K562 (cell line): Measurements from ENCODE around the gene CEMIP. TPM values are rescaled to one million over a fixed set of nuclear protein-coding genes. Genes with fewer than 3 reads are reported as not detected.

Experiments used
- BRF1 ChIP-seq: IDR thresholded peaks from 3 replicates; pipeline ENCODE4 v1.6.1; 2011; ENCODE audit warnings: borderline replicate concordance, mild to moderate bottlenecking; ENCODE audit not compliant: insufficient read length; ENCODE audit errors: extremely low read depth
- CREM ChIP-seq: IDR thresholded peaks from 2 replicates; pipeline ENCODE4 v1.6.1; 2014; ENCODE audit warnings: antibody characterized with exemption, low read depth
- ETS1 ChIP-seq: conservative IDR thresholded peaks from 2 replicates; pipeline ENCODE4 v1.6.1; 2011; ENCODE audit warnings: low read depth, mild to moderate bottlenecking, low read length; ENCODE audit not compliant: control insufficient read depth
- MCM3 ChIP-seq: fragments of 450-650 bp; IDR thresholded peaks from 2 replicates; pipeline ENCODE4 v1.6.1; 2016
- NFATC3 ChIP-seq: fragments of 450-650 bp; IDR thresholded peaks from 2 replicates; pipeline ENCODE4 v1.6.1; 2017; ENCODE audit warnings: mild to moderate bottlenecking
- NRF1 ChIP-seq, 2 experiments: fragments of 450-650 bp; IDR thresholded peaks in 1 of 2; conservative IDR thresholded peaks in 1 of 2; 2 replicates each; pipeline ENCODE4 v1.6.1; 2014; ENCODE audit warnings: mild to moderate bottlenecking in 2 of 2
- PHB ChIP-seq: fragments of 250-450 bp; sonication (Bioruptor Pico); IDR thresholded peaks from 2 replicates; pipeline ENCODE4 v1.5.0; 2021
- PHF20 ChIP-seq: fragments of 450-650 bp; IDR thresholded peaks from 2 replicates; pipeline ENCODE4 v1.6.1; 2018; ENCODE audit not compliant: partially characterized antibody
- PHF8 ChIP-seq: fragments of 200-600 bp; sonication (generic); IDR thresholded peaks from 2 replicates; pipeline ENCODE4 v1.6.1; 2012; ENCODE audit warnings: mixed run types, mild to moderate bottlenecking, inconsistent platforms, low read length, moderate library complexity, borderline replicate concordance
- SIN3B ChIP-seq: fragments of 450-650 bp; IDR thresholded peaks from 2 replicates; pipeline ENCODE4 v1.6.1; 2017; ENCODE audit warnings: low read depth, mild to moderate bottlenecking, moderate library complexity
- SMAD4 ChIP-seq: fragments of 250-450 bp; sonication (Bioruptor Pico); conservative IDR thresholded peaks from 2 replicates; pipeline ENCODE4 v1.8.0; 2021; ENCODE audit warnings: inconsistent platforms, mild to moderate bottlenecking, moderate library complexity
- SMARCA4 ChIP-seq: fragments of 450-650 bp; IDR thresholded peaks from 2 replicates; pipeline ENCODE4 v1.6.1; 2016
- YY1 ChIP-seq, 3 experiments: IDR thresholded peaks; 2 replicates each; pipeline ENCODE4 v1.6.1; 2011; ENCODE audit warnings: low read length in 2 of 3, mild to moderate bottlenecking in 2 of 3, moderate library complexity in 2 of 3, borderline replicate concordance in 1 of 3, control low read depth in 1 of 3, low read depth in 1 of 3; ENCODE audit not compliant: insufficient read depth in 3 of 3, insufficient replicate concordance in 2 of 3, control insufficient read depth in 1 of 3, insufficient read length in 1 of 3; ENCODE audit errors: extremely low read depth in 1 of 3
- ZNF282 ChIP-seq: sonication (generic); formaldehyde crosslinking; IDR thresholded peaks from 2 replicates; pipeline ENCODE4 v1.8.1; 2023; ENCODE audit warnings: missing genetic modification reagents
- ZNF395 ChIP-seq: fragments of 200-800 bp; sonication (Bioruptor generic); IDR thresholded peaks from 2 replicates; pipeline ENCODE4 v1.6.1; 2017; ENCODE audit warnings: missing genetic modification characterization, missing compliant biosample characterization
- ZNF408 ChIP-seq: fragments of 250-450 bp; sonication (Bioruptor Pico); IDR thresholded peaks from 2 replicates; pipeline ENCODE4 v1.4.0; 2020; ENCODE audit warnings: low read depth, mild to moderate bottlenecking, moderate library complexity
- polyA plus RNA-seq, 8 experiments: library from polyadenylated mRNA; depleted of rRNA in 4 of 8; stranded (reverse) in 5 of 8; unstranded in 3 of 8; fragments of >200 nt; fragmentation: Nextera tagmentation in 2 of 8; fragmentation: Illumina TruSeq in 1 of 8; extraction: Ambion mirVana in 2 of 8; extraction: Trizol in 1 of 8; gene quantifications; 2 replicates each; pipeline versions ENCODE4 v1.2.1 to v1.2.3, GENCODE V29; 2011 to 2014; ENCODE audit warnings: inconsistent platforms in 1 of 8, missing spikeins in 1 of 8
- total RNA-seq, 7 experiments: library from RNA; depleted of rRNA in 6 of 7; stranded (reverse); fragments of >200 nt in 6 of 7; fragmentation: Illumina TruSeq in 2 of 7; extraction: Trizol in 2 of 7; gene quantifications; 2 replicates each; pipeline versions ENCODE4 v1.2.1 to v1.2.3, GENCODE V29; 2011 to 2021; ENCODE audit warnings: low replicate concordance in 1 of 7
- TF ChIP-seq, protein P1 (sequence below): sonication (generic); formaldehyde crosslinking; IDR thresholded peaks from 2 replicates; pipeline ENCODE4 v1.8.0; 2022; ENCODE audit warnings: mild to moderate bottlenecking, missing genetic modification reagents
- TF ChIP-seq, protein P2 (sequence below), 2 experiments: fragments of 450-650 bp in 1 of 2; sonication (generic) in 1 of 2; formaldehyde crosslinking in 1 of 2; IDR thresholded peaks in 1 of 2; conservative IDR thresholded peaks in 1 of 2; 2 replicates each; pipeline versions ENCODE4 v1.6.1 to v1.8.1; 2016 to 2023; ENCODE audit warnings: mild to moderate bottlenecking in 2 of 2, moderate library complexity in 2 of 2, inconsistent platforms in 1 of 2, missing genetic modification reagents in 1 of 2

The CEMIP gene
- total and polyA plus RNA-seq, 9 of the 15 experiments (the other 6 are each of a cell fraction or from before 2014, with no cell fraction given) = 0.33 TPM; not detected in 8

- TF ChIP-seq CREM = peak; percentile 55
- TF ChIP-seq ETS1 = 0 out of 2 replicates have a peak, but pooled peaks have one; percentile 15
- TF ChIP-seq YY1 (IDR thresholded peaks at IDR 0.05; ENCODE audit: borderline replicate concordance in 1 of 3, control insufficient read depth in 1 of 3, extremely low read depth in 1 of 3, insufficient read depth in 3 of 3, insufficient read length in 1 of 3, insufficient replicate concordance in 2 of 3, low read depth in 1 of 3, low read length in 2 of 3) = peak; percentile 84 to 96 (median 95)
- TF ChIP-seq PHF20 = peak; percentile 81
- TF ChIP-seq PHB (CRISPR knock-in tag) = peak; percentile 71; the same call in 1 of the 2 replicates
- TF ChIP-seq SMARCA4 = 0 out of 2 replicates have a peak, but pooled peaks have one; percentile 7
- no peak; the same call in 1 of the 2 replicates for TF ChIP-seq ZNF395 (CRISPR knock-in tag)
- TF ChIP-seq, protein P1, sequence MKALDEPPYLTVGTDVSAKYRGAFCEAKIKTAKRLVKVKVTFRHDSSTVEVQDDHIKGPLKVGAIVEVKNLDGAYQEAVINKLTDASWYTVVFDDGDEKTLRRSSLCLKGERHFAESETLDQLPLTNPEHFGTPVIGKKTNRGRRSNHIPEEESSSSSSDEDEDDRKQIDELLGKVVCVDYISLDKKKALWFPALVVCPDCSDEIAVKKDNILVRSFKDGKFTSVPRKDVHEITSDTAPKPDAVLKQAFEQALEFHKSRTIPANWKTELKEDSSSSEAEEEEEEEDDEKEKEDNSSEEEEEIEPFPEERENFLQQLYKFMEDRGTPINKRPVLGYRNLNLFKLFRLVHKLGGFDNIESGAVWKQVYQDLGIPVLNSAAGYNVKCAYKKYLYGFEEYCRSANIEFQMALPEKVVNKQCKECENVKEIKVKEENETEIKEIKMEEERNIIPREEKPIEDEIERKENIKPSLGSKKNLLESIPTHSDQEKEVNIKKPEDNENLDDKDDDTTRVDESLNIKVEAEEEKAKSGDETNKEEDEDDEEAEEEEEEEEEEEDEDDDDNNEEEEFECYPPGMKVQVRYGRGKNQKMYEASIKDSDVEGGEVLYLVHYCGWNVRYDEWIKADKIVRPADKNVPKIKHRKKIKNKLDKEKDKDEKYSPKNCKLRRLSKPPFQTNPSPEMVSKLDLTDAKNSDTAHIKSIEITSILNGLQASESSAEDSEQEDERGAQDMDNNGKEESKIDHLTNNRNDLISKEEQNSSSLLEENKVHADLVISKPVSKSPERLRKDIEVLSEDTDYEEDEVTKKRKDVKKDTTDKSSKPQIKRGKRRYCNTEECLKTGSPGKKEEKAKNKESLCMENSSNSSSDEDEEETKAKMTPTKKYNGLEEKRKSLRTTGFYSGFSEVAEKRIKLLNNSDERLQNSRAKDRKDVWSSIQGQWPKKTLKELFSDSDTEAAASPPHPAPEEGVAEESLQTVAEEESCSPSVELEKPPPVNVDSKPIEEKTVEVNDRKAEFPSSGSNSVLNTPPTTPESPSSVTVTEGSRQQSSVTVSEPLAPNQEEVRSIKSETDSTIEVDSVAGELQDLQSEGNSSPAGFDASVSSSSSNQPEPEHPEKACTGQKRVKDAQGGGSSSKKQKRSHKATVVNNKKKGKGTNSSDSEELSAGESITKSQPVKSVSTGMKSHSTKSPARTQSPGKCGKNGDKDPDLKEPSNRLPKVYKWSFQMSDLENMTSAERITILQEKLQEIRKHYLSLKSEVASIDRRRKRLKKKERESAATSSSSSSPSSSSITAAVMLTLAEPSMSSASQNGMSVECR = peak; percentile 81
- peak; percentile 93 to 94 for TF ChIP-seq NRF1 (conservative IDR thresholded peaks at IDR 0.05 in 1 of 2, IDR thresholded peaks at IDR 0.05 in 1 of 2)
- TF ChIP-seq ZNF408 (CRISPR knock-in tag) = no peak
- TF ChIP-seq BRF1 = no peak
- TF ChIP-seq SIN3B = peak; percentile 90
- no peak; the same call in 1 of the 2 replicates for TF ChIP-seq SMAD4 (CRISPR knock-in tag)
- TF ChIP-seq NFATC3 = no peak
- TF ChIP-seq, protein P2, sequence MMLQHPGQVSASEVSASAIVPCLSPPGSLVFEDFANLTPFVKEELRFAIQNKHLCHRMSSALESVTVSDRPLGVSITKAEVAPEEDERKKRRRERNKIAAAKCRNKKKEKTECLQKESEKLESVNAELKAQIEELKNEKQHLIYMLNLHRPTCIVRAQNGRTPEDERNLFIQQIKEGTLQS (IDR thresholded peaks at IDR 0.05) = no peak
- TF ChIP-seq, protein P2 (CRISPR knock-in tag; conservative IDR thresholded peaks at IDR 0.05) = no peak
- no peak for TF ChIP-seq MCM3
- TF ChIP-seq PHF8 = peak; percentile 99
- no peak for TF ChIP-seq ZNF282 (CRISPR knock-in tag)
These were observed 210.6 kb downstream of the CEMIP start, which contains the start of gene MESD (continued) for GRCh38 chr15:80989518-80990478.
